Ovary (tissue), 9 donors: ENCODE measurements around the gene LRRC66. TPM values are rescaled to one million over a fixed set of nuclear protein-coding genes. Genes with fewer than 3 reads are reported as not detected.

Experiments used
- DNase-seq, 5 donors: peaks; one replicate each; pipeline ENCODE4 v3.0.0-alpha.2; 2019 to 2020
- H3K27ac ChIP-seq, 2 donors: fragments of 200-600 bp; one replicate each; pipeline versions ENCODE4 v1.5.1 to v1.8.0; 2019 to 2022
- H3K27me3 ChIP-seq: fragments of 200-600 bp; one replicate; pipeline ENCODE4 v1.8.0; 2022
- H3K36me3 ChIP-seq: fragments of 200-600 bp; sonication (generic); one replicate; pipeline ENCODE4 v1.5.1; 2019
- H3K4me1 ChIP-seq: one replicate; pipeline ENCODE4 v1.8.1; 2013; ENCODE audit warnings: mild to moderate bottlenecking, moderate library complexity; ENCODE audit not compliant: insufficient read depth
- H3K4me3 ChIP-seq: fragments of 200-600 bp; sonication (generic); one replicate; pipeline ENCODE4 v1.5.1; 2017
- H3K9me3 ChIP-seq, 2 donors: fragments of 200-600 bp in 1 of 2; sonication (generic) in 1 of 2; one replicate each; pipeline versions ENCODE4 v1.5.1 to v1.8.1; 2013 to 2019; ENCODE audit warnings: mild to moderate bottlenecking in 1 of 2, moderate library complexity in 1 of 2
- CTCF ChIP-seq, 3 donors: fragments of 450-650 bp in 2 of 3; fragments of 200-600 bp in 1 of 3; IDR thresholded peaks; one replicate each; pipeline versions ENCODE4 v1.5.1 to v1.8.0; 2016 to 2022; ENCODE audit warnings: antibody characterized with exemption in 3 of 3, mild to moderate bottlenecking in 1 of 3
- EP300 ChIP-seq: sonication (generic); formaldehyde crosslinking; IDR thresholded peaks from one replicate; pipeline ENCODE4 v1.6.1; 2017; ENCODE audit warnings: antibody characterized with exemption
- POLR2A ChIP-seq: fragments of 450-650 bp; IDR thresholded peaks from one replicate; pipeline ENCODE4 v1.6.1; 2017; ENCODE audit warnings: antibody characterized with exemption, mild to moderate bottlenecking, moderate library complexity
- WGBS, 3 donors: extraction: QIAGEN DNeasy Blood & Tissue Kit in 1 of 3; methylation state at CpG; one replicate each; pipeline versions ENCODE4 v1.1.5 to v1.1.7; 2013 to 2017; 5-methylcytosine and 5-hydroxymethylcytosine counted together
- intact Hi-C, 4 donors: fragments of 100-400 bp; cut with DNase I; formaldehyde crosslinking; loops; one replicate each; pipeline versions ENCODE4 v1.11.0 to v1.15.1; 2022 to 2023
- polyA plus RNA-seq, 2 donors: library from polyadenylated mRNA; stranded (reverse); fragments of 200-250 nt in 1 of 2; fragments of 350-450 nt in 1 of 2; fragmentation: Illumina TruSeq in 1 of 2; extraction: RNeasy Lipid Tissue Mini Kit (QIAGEN cat#74804) in 1 of 2; gene quantifications; one replicate each; pipeline ENCODE4 v1.2.3, GENCODE V29; 2013 to 2014
- total RNA-seq, 7 donors: library from RNA; depleted of rRNA in 2 of 7; stranded (reverse); fragments of >200 nt in 2 of 7; fragmentation: NEBNext Ultra II Directional in 3 of 7; extraction: Animal tissue kit (Norgen Biotek cat#: 25700) in 3 of 7; gene quantifications; one replicate each; pipeline versions ENCODE4 v1.1.0 to v1.2.4, GENCODE V29; 2016 to 2023
- donor health status: DM: no; HTN: no; CAD: no; lungs with moderate emphysema.
- donor health status: DM: no; HTN: no; CAD: no.
- donor health status: Bipolar disorder and iron deficiency.
- donor health status: DM: yes; HTN: yes; CAD: no.
- donor health status: DM: no; HTN: no; CAD: no.
- donor health status: DM: yes; HTN: yes; CAD: no.

The LRRC66 gene
- total and polyA plus RNA-seq, 9 donors, result 0.11 to 0.48 (median 0.28) TPM

GRCh38 chr4:51998837-51999236 lies 21.3 kb downstream of the LRRC66 start:
- H3K36me3 ChIP-seq, result no peaks in the 10 kb centered on the region

GRCh38 chr4:51997647-51998046 lies 22.5 kb downstream of the LRRC66 start:
- H3K4me3 ChIP-seq, result no peak overlapping the region

More at GRCh38 chr4:51998837-51999236, 21.3 kb downstream of the LRRC66 start:
- Histone ChIP-seq H3K4me1 (no peaks in the 10 kb centered on the region), H3K9me3 (no peaks in the 10 kb centered on the region), H3K27me3 (no peaks in the 10 kb centered on the region), H3K4me3 (no peak overlapping the region), H3K27ac (no peak overlapping the region)
- TF ChIP-seq POLR2A, result no peak
- no peak for TF ChIP-seq CTCF (IDR thresholded peaks at IDR 0.05)
- no peak for TF ChIP-seq EP300
- intact Hi-C loops, result no loop called here
- no peak for DNase-seq

GRCh38 chr4:51995647-51996220 lies 24.4 kb downstream of the LRRC66 start:
- WGBS, 3 donors, result 65 to 68% (median 65%) methylated on average over 20 of the region's 20 CpGs

More at GRCh38 chr4:51997647-51998046, 22.5 kb downstream of the LRRC66 start:
- H3K27ac ChIP-seq, result no peak overlapping the region
- TF ChIP-seq CTCF (IDR thresholded peaks at IDR 0.05) (no peak), POLR2A (no peak), EP300 (no peak)
- no peaks in the 10 kb centered on the region for H3K9me3 ChIP-seq
- no peak for DNase-seq
- intact Hi-C loops, result no loop called here
- H3K4me1 ChIP-seq, result no peaks in the 10 kb centered on the region
- no peaks in the 10 kb centered on the region for H3K36me3 ChIP-seq
- no peaks in the 10 kb centered on the region for H3K27me3 ChIP-seq

GRCh38 chr4:51965862-51966261 lies 54.3 kb downstream of the LRRC66 start:
- WGBS, 3 donors, result 81 to 86% (median 83%) methylated on average over 1 of the region's 1 CpG
- no peak for DNase-seq
- no peak overlapping the region for H3K4me3 ChIP-seq
- H3K9me3 ChIP-seq, result no peaks in the 10 kb centered on the region
- peaks cover 2% of the 10 kb centered on the region for H3K4me1 ChIP-seq
- H3K27me3 ChIP-seq, result no peaks in the 10 kb centered on the region
- TF ChIP-seq CTCF (IDR thresholded peaks at IDR 0.05) (no peak), EP300 (no peak), POLR2A (no peak)
- intact Hi-C loops, result no loop called here
- H3K27ac ChIP-seq, result no peak overlapping the region
- H3K36me3 ChIP-seq, result no peaks in the 10 kb centered on the region

More at GRCh38 chr4:51995647-51996220, 24.4 kb downstream of the LRRC66 start:
- no peak for DNase-seq
- Histone ChIP-seq H3K36me3 (no peaks in the 10 kb centered on the region), H3K4me3 (no peak overlapping the region), H3K27me3 (no peaks in the 10 kb centered on the region), H3K9me3 (no peaks in the 10 kb centered on the region), H3K4me1 (no peaks in the 10 kb centered on the region), H3K27ac (no peak overlapping the region)
- intact Hi-C loops, result no loop called here
- no peak for TF ChIP-seq EP300
- TF ChIP-seq POLR2A, result no peak
- no peak for TF ChIP-seq CTCF (IDR thresholded peaks at IDR 0.05)
